Transverse colon (tissue), 4 donors: Measurements from ENCODE around the gene PCID2. TPM values are rescaled to one million over a fixed set of nuclear protein-coding genes. Genes with fewer than 3 reads are reported as not detected.

Source experiments
- DNase-seq: peaks from one replicate; pipeline ENCODE4 v3.0.0-alpha.2; 2019
- H3K27ac ChIP-seq, 4 donors: fragments of 200-600 bp; sonication (generic); 2 replicates each; pipeline ENCODE4 v1.5.1; 2016 to 2018; ENCODE audit warnings: inconsistent platforms in 4 of 4
- H3K27me3 ChIP-seq: fragments of 200-600 bp; sonication (generic); 2 replicates; pipeline ENCODE4 v1.5.1; 2017; ENCODE audit warnings: inconsistent platforms
- H3K36me3 ChIP-seq, 4 donors: fragments of 200-600 bp; sonication (generic); 2 replicates each; pipeline ENCODE4 v1.5.1; 2017 to 2019; ENCODE audit warnings: inconsistent platforms in 4 of 4
- H3K4me1 ChIP-seq, 4 donors: fragments of 200-600 bp; sonication (generic); 2 replicates each; pipeline ENCODE4 v1.5.1; 2017 to 2020; ENCODE audit warnings: inconsistent platforms in 4 of 4
- H3K4me3 ChIP-seq, 4 donors: fragments of 200-600 bp; sonication (generic); 1 replicate in 1 of 4; 2 replicates in 3 of 4; pipeline versions ENCODE4 v1.5.1 to v1.6.1; 2017 to 2019; ENCODE audit warnings: inconsistent platforms in 4 of 4
- H3K9me3 ChIP-seq, 2 donors: fragments of 200-600 bp; sonication (generic); 2 replicates each; pipeline ENCODE4 v1.5.1; 2017 to 2019; ENCODE audit warnings: inconsistent platforms in 2 of 2
- CTCF ChIP-seq, 5 experiments: fragments of 200-600 bp in 3 of 5; fragments of 450-650 bp in 2 of 5; sonication (generic) in 3 of 5; IDR thresholded peaks; 1 replicate in 2 of 5; 2 replicates in 3 of 5; pipeline ENCODE4 v1.5.1; 2016 to 2017; ENCODE audit warnings: antibody characterized with exemption in 5 of 5, inconsistent platforms in 3 of 5, mild to moderate bottlenecking in 2 of 5, moderate library complexity in 1 of 5
- EP300 ChIP-seq: sonication (generic); formaldehyde crosslinking; IDR thresholded peaks from one replicate; pipeline ENCODE4 v1.6.1; 2017; ENCODE audit warnings: antibody characterized with exemption, low read depth
- POLR2A ChIP-seq: fragments of 450-650 bp; IDR thresholded peaks from one replicate; pipeline ENCODE4 v1.6.1; 2016; ENCODE audit warnings: antibody characterized with exemption, mild to moderate bottlenecking, moderate library complexity
- POLR2AphosphoS5 ChIP-seq, 3 donors: sonication (generic); formaldehyde crosslinking; IDR thresholded peaks; one replicate each; pipeline ENCODE4 v1.6.1; 2016; ENCODE audit warnings: antibody characterized with exemption in 3 of 3
- WGBS, 2 donors: methylation state at CpG; one replicate each; pipeline ENCODE4 v1.1.5; 2018; ENCODE audit warnings: low coverage in 1 of 2; 5-methylcytosine and 5-hydroxymethylcytosine counted together
- in situ Hi-C, 4 donors: fragments of 200-750 bp; cut with MboI; loops; one replicate each; pipeline versions ENCODE4 v1.15.0 to v1.15.1; 2017; ENCODE audit warnings: low sequenced_read_pairs in 3 of 4, low pct_ligation_motif_present in 1 of 4, low pct_unique_long_range_greater_than_20kb in 1 of 4
- intact Hi-C: fragments of 100-400 bp; cut with DNase I; formaldehyde crosslinking; loops from one replicate; pipeline ENCODE4 v1.15.1; 2023; ENCODE audit warnings: low total_unique reads
- total RNA-seq, 4 donors: library from RNA; depleted of rRNA; stranded (reverse); fragments of >200 nt; gene quantifications; one replicate each; pipeline ENCODE4 v1.1.0, GENCODE V29; 2016

PCID2 gene
- total RNA-seq, 4 donors from 2014 or later = 13.1 to 87.6 (median 41.3) TPM

GRCh38 chr13:113169277-113170272 is 38.9 kb downstream of the PCID2 start:
- no peak overlapping the region for H3K27ac ChIP-seq
- H3K27me3 ChIP-seq = no peaks in the 10 kb centered on the region
- in situ Hi-C loops = no loop called here
- H3K4me1 ChIP-seq = peaks cover 0 to 17% (median 8%) of the 10 kb centered on the region in 4 donors
- no peaks in the 10 kb centered on the region for H3K36me3 ChIP-seq
- 64 to 73% methylated on average over 3 to 13 of the region's 13 CpGs for WGBS, 2 donors
- intact Hi-C loops = no loop called here
- DNase-seq = no peak
- no peak overlapping the region for H3K4me3 ChIP-seq
- no peaks in the 10 kb centered on the region for H3K9me3 ChIP-seq
- TF ChIP-seq POLR2A = no peak
- no peak for TF ChIP-seq CTCF (IDR thresholded peaks at IDR 0.05)
- no peak for TF ChIP-seq POLR2AphosphoS5 (IDR thresholded peaks at IDR 0.05)
- TF ChIP-seq EP300 = no peak

- intact Hi-C loops (no loop called here), in situ Hi-C loops (no loop called here)
- WGBS, 2 donors = 62 to 78% methylated on average over 5 to 7 of the region's 7 CpGs
- DNase-seq = no peak
- Histone ChIP-seq H3K27ac (no peak overlapping the region), H3K36me3 (no peaks in the 10 kb centered on the region), H3K4me3 (no peak overlapping the region), H3K9me3 (no peaks in the 10 kb centered on the region), H3K27me3 (peaks cover 9% of the 10 kb centered on the region), H3K4me1 (peaks cover 0 to 17% (median 8%) of the 10 kb centered on the region in 4 donors)
- TF ChIP-seq CTCF (IDR thresholded peaks at IDR 0.05) = no peak
- TF ChIP-seq POLR2AphosphoS5 (IDR thresholded peaks at IDR 0.05) = no peak
- TF ChIP-seq POLR2A = no peak
- TF ChIP-seq EP300 = no peak
These were observed 40.3 kb downstream of the PCID2 start for GRCh38 chr13:113168211-113168610.

- no peaks in the 10 kb centered on the region for H3K36me3 ChIP-seq
- TF ChIP-seq POLR2AphosphoS5 (IDR thresholded peaks at IDR 0.05) (no peak), EP300 (no peak), CTCF (IDR thresholded peaks at IDR 0.05) (no peak), POLR2A (no peak)
- DNase-seq = no peak
- 99 to 100% methylated on average over 3 of the region's 3 CpGs for WGBS, 2 donors
- H3K27ac ChIP-seq = no peak overlapping the region
- no peaks in the 10 kb centered on the region for H3K9me3 ChIP-seq
- H3K4me1 ChIP-seq = peaks cover 0 to 17% (median 8%) of the 10 kb centered on the region in 4 donors
- H3K4me3 ChIP-seq = no peak overlapping the region
- H3K27me3 ChIP-seq = peaks cover 15% of the 10 kb centered on the region
- in situ Hi-C loops = no loop called here
- intact Hi-C loops = no loop called here
These were observed 40.9 kb downstream of the PCID2 start for GRCh38 chr13:113167575-113167974.

DNA sequence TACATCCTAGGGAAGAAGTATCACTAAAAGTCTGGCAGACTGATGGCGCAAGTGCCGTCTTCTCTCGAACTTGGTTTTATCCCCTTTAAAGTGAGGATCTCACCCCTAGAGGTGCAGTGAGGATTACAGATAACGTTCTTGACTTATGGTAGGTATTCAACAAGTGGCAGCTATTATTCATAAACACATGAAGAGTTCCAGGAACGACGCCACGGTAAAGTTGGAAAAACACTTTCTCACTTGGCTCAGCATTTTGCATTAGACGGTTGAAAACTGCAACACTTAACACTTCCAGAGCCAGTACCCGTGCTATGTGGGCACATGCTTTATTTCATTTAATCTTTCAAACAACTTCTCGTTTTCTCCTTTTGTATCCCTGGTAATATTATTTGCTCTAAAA is 41.3 kb downstream of the PCID2 start:
- TF ChIP-seq EP300 (no peak), CTCF (IDR thresholded peaks at IDR 0.05) (no peak), POLR2AphosphoS5 (IDR thresholded peaks at IDR 0.05) (no peak), POLR2A (no peak)

More for the DNA sequence above, 41.3 kb downstream of the PCID2 start:
- Histone ChIP-seq H3K4me3 (no peak overlapping the region), H3K4me1 (peaks cover 0 to 17% (median 8%) of the 10 kb centered on the region in 4 donors), H3K9me3 (no peaks in the 10 kb centered on the region), H3K27ac (peak overlapping the region in 2 of 4 donors; percentile 11 to 20), H3K36me3 (no peaks in the 10 kb centered on the region), H3K27me3 (peaks cover 15% of the 10 kb centered on the region)
- intact Hi-C loops (no loop called here), in situ Hi-C loops (no loop called here)
- DNase-seq = no peak
- 63 to 65% methylated on average over 10 of the region's 10 CpGs for WGBS, 2 donors
